Measurements from ENCODE around the gene OR10R2.

The OR10R2 gene

DNA sequence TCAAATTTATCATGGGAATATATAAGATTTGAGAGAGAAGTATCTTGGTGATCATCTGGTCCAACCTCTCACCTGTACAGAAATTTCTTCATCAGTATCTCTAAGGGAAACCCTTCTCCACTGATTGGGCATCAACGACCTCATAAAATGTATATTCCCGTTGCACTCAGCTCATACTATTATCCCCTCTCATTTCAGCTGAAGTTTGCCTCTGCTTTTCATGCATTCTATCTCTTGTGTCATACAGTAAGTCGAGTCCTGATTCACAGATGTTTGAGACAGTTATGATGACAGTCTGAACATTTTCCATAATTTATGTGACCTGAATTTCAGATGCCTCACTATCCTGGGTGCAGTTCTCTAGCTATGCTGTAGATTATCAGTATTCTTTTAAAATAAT, 21.0 kb downstream of the OR10R2 start:
- DNase-seq: no peak
- Histone ChIP-seq H3K27ac (ENCODE audit: low read length) (no peak overlapping the region), H3K9me3 (replicated peaks; ENCODE audit: insufficient read depth, low read length) (no peaks in the 10 kb centered on the region), H2AFZ (ENCODE audit: low read length) (no peak overlapping the region), H3K36me3 (replicated peaks; ENCODE audit: insufficient read depth, low read length) (no peaks in the 10 kb centered on the region), H3K27me3 (replicated peaks; ENCODE audit: insufficient read depth, low read length) (no peaks in the 10 kb centered on the region), H3K4me3 (ENCODE audit: low read length) (no peak overlapping the region), H3F3A (ENCODE audit: insufficient read depth, low read length) (no peaks in the 10 kb centered on the region), H3K4me2 (ENCODE audit: low read depth, low read length) (no peak overlapping the region), H3K4me1 (ENCODE audit: low read length) (no peaks in the 10 kb centered on the region), H3K9me2 (replicated peaks; ENCODE audit: insufficient read depth, low read length) (no peaks in the 10 kb centered on the region), H4K20me1 (ENCODE audit: insufficient read depth, low read length) (no peaks in the 10 kb centered on the region), H3K9ac (ENCODE audit: low read length) (no peak overlapping the region), H3K79me2 (ENCODE audit: low read length) (no peaks in the 10 kb centered on the region)
- TF ChIP-seq EZH2phosphoT487 (IDR thresholded peaks at IDR 0.05; ENCODE audit: low read length) (no peak), CTCF (IDR thresholded peaks at IDR 0.05; ENCODE audit: low read length) (no peak), EZH2 (optimal IDR thresholded peaks at IDR 0.05; ENCODE audit: low read depth, low read length) (no peak)

GRCh38 chr1:158494796-158495195, 22.8 kb downstream of the OR10R2 start:
- H3K79me2 ChIP-seq (ENCODE audit: low read length): no peaks in the 10 kb centered on the region
- H4K20me1 ChIP-seq (ENCODE audit: insufficient read depth, low read length): no peaks in the 10 kb centered on the region
- H3K9ac ChIP-seq (ENCODE audit: low read length): no peak overlapping the region
- no peaks in the 10 kb centered on the region for H3K27me3 ChIP-seq (replicated peaks; ENCODE audit: insufficient read depth, low read length)
- H3F3A ChIP-seq (ENCODE audit: insufficient read depth, low read length): no peaks in the 10 kb centered on the region
- H3K4me3 ChIP-seq (ENCODE audit: low read length): no peak overlapping the region
- no peaks in the 10 kb centered on the region for H3K9me3 ChIP-seq (replicated peaks; ENCODE audit: insufficient read depth, low read length)
- H3K9me2 ChIP-seq (replicated peaks; ENCODE audit: insufficient read depth, low read length): no peaks in the 10 kb centered on the region
- H2AFZ ChIP-seq (ENCODE audit: low read length): no peak overlapping the region
- TF ChIP-seq EZH2phosphoT487 (IDR thresholded peaks at IDR 0.05; ENCODE audit: low read length) (no peak), EZH2 (optimal IDR thresholded peaks at IDR 0.05; ENCODE audit: low read depth, low read length) (no peak), CTCF (IDR thresholded peaks at IDR 0.05; ENCODE audit: low read length) (no peak)
- no peaks in the 10 kb centered on the region for H3K4me1 ChIP-seq (ENCODE audit: low read length)
- no peak overlapping the region for H3K4me2 ChIP-seq (ENCODE audit: low read depth, low read length)
- H3K36me3 ChIP-seq (replicated peaks; ENCODE audit: insufficient read depth, low read length): no peaks in the 10 kb centered on the region
- DNase-seq: no peak
- no peak overlapping the region for H3K27ac ChIP-seq (ENCODE audit: low read length)

GRCh38 chr1:158496374-158496773, 24.4 kb downstream of the OR10R2 start:
- Histone ChIP-seq H3K9ac (ENCODE audit: low read length) (no peak overlapping the region), H3K4me3 (ENCODE audit: low read length) (no peak overlapping the region), H3K79me2 (ENCODE audit: low read length) (no peaks in the 10 kb centered on the region), H3K4me2 (ENCODE audit: low read depth, low read length) (no peak overlapping the region), H3F3A (ENCODE audit: insufficient read depth, low read length) (no peaks in the 10 kb centered on the region), H3K9me3 (replicated peaks; ENCODE audit: insufficient read depth, low read length) (no peaks in the 10 kb centered on the region), H3K36me3 (replicated peaks; ENCODE audit: insufficient read depth, low read length) (no peaks in the 10 kb centered on the region), H2AFZ (ENCODE audit: low read length) (no peak overlapping the region), H3K9me2 (replicated peaks; ENCODE audit: insufficient read depth, low read length) (no peaks in the 10 kb centered on the region), H4K20me1 (ENCODE audit: insufficient read depth, low read length) (no peaks in the 10 kb centered on the region), H3K27me3 (replicated peaks; ENCODE audit: insufficient read depth, low read length) (no peaks in the 10 kb centered on the region), H3K27ac (ENCODE audit: low read length) (no peak overlapping the region), H3K4me1 (ENCODE audit: low read length) (no peaks in the 10 kb centered on the region)
- TF ChIP-seq EZH2phosphoT487 (IDR thresholded peaks at IDR 0.05; ENCODE audit: low read length): no peak
- no peak for TF ChIP-seq EZH2 (optimal IDR thresholded peaks at IDR 0.05; ENCODE audit: low read depth, low read length)
- TF ChIP-seq CTCF (IDR thresholded peaks at IDR 0.05; ENCODE audit: low read length): peak; percentile 58
- DNase-seq: peak; percentile 42

Data from MM.1S (cell line).